KMS-11 (cell line): ENCODE measurements around the gene ETS2.

Experiments used
- H2AFZ ChIP-seq: fragments of 200-600 bp; sonication (generic); 2 replicates; pipeline ENCODE4 v1.6.1; 2016; ENCODE audit warnings: antibody characterized with exemption, mixed run types, low read depth
- H3K27ac ChIP-seq: fragments of 200-600 bp; sonication (generic); 2 replicates; pipeline ENCODE4 v1.6.1; 2016; ENCODE audit warnings: mild to moderate bottlenecking, mixed run types
- H3K27me3 ChIP-seq: fragments of 200-600 bp; sonication (generic); 2 replicates; pipeline ENCODE4 v1.6.1; 2017; ENCODE audit warnings: mild to moderate bottlenecking, low read depth, mixed run types, moderate library complexity; ENCODE audit not compliant: insufficient read depth
- H3K36me3 ChIP-seq: fragments of 200-600 bp; sonication (generic); 2 replicates; pipeline ENCODE4 v1.6.1; 2017; ENCODE audit warnings: mild to moderate bottlenecking, mixed run types; ENCODE audit not compliant: insufficient read depth
- H3K4me1 ChIP-seq: fragments of 200-600 bp; sonication (generic); 2 replicates; pipeline ENCODE4 v1.6.1; 2016; ENCODE audit warnings: mild to moderate bottlenecking, low read depth, mixed run types; ENCODE audit not compliant: poor library complexity, severe bottlenecking
- H3K4me2 ChIP-seq: fragments of 200-600 bp; sonication (generic); 2 replicates; pipeline ENCODE4 v1.7.0; 2016; ENCODE audit warnings: mild to moderate bottlenecking, mixed run types
- H3K4me3 ChIP-seq: fragments of 200-600 bp; sonication (generic); IDR thresholded peaks from 2 replicates; pipeline ENCODE4 v1.6.1; 2017; ENCODE audit warnings: low read depth, low read length, mixed read lengths; ENCODE audit not compliant: insufficient read depth
- H3K79me2 ChIP-seq: fragments of 200-600 bp; sonication (generic); 2 replicates; pipeline ENCODE4 v1.6.1; 2016; ENCODE audit warnings: low read depth, mixed run types; ENCODE audit not compliant: insufficient read depth
- H3K9ac ChIP-seq: fragments of 200-600 bp; sonication (generic); 2 replicates; pipeline ENCODE4 v1.6.1; 2016; ENCODE audit warnings: mild to moderate bottlenecking, mixed run types
- H4K20me1 ChIP-seq: fragments of 200-600 bp; sonication (generic); 2 replicates; pipeline ENCODE4 v1.6.1; 2016; ENCODE audit warnings: mild to moderate bottlenecking, mixed run types; ENCODE audit not compliant: insufficient read depth
- TF ChIP-seq, protein P1 (sequence below): fragments of 200-600 bp; sonication (generic); conservative IDR thresholded peaks from 2 replicates; pipeline ENCODE4 v1.6.1; 2017; ENCODE audit warnings: low read depth, mild to moderate bottlenecking, antibody characterized with exemption, low read length, moderate library complexity, mixed read lengths

Gene ETS2

DNA sequence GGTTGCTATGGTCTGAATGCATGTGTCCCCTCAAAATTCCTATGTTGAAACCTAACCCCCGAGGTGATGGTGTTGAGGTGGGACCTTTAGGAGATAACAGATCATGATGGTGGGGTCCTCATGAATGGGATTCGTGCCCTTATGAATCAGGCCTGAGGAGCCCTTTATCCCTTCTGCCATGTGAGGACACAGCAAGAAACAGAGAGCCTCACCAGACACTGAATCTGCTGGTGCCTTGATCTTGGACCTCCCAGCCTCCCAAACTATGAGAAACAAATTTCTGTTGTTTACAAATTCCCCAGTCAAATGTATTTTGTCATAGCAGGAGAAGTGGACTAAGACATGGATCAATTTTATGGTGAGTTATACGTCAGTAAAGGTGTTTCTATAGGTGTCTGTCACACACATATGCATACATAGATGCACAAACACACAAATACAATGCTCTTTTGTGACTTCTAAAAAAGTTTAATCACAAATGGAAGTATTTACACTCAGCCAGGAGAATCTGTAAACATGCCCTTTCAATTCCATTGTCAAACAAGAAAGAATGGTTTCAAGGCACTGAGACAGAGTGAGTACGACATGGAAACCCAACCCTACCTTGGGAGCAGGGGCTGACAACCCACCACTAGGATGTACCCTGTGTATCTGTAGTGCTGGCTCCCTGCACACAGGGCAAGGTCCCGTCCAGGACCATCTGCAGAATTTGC lies 5.5 kb upstream of the ETS2 start:
- Histone ChIP-seq H3K4me2 (no peak overlapping the region), H3K36me3 (no peaks in the 10 kb centered on the region), H3K79me2 (no peaks in the 10 kb centered on the region), H3K4me3 (no peak overlapping the region), H3K27ac (no peak overlapping the region), H3K4me1 (peaks cover 8% of the 10 kb centered on the region), H2AFZ (no peak overlapping the region), H3K9ac (no peak overlapping the region), H4K20me1 (no peaks in the 10 kb centered on the region), H3K27me3 (no peaks in the 10 kb centered on the region)
- TF ChIP-seq, protein P1, sequence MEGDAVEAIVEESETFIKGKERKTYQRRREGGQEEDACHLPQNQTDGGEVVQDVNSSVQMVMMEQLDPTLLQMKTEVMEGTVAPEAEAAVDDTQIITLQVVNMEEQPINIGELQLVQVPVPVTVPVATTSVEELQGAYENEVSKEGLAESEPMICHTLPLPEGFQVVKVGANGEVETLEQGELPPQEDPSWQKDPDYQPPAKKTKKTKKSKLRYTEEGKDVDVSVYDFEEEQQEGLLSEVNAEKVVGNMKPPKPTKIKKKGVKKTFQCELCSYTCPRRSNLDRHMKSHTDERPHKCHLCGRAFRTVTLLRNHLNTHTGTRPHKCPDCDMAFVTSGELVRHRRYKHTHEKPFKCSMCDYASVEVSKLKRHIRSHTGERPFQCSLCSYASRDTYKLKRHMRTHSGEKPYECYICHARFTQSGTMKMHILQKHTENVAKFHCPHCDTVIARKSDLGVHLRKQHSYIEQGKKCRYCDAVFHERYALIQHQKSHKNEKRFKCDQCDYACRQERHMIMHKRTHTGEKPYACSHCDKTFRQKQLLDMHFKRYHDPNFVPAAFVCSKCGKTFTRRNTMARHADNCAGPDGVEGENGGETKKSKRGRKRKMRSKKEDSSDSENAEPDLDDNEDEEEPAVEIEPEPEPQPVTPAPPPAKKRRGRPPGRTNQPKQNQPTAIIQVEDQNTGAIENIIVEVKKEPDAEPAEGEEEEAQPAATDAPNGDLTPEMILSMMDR = no peak

DNA sequence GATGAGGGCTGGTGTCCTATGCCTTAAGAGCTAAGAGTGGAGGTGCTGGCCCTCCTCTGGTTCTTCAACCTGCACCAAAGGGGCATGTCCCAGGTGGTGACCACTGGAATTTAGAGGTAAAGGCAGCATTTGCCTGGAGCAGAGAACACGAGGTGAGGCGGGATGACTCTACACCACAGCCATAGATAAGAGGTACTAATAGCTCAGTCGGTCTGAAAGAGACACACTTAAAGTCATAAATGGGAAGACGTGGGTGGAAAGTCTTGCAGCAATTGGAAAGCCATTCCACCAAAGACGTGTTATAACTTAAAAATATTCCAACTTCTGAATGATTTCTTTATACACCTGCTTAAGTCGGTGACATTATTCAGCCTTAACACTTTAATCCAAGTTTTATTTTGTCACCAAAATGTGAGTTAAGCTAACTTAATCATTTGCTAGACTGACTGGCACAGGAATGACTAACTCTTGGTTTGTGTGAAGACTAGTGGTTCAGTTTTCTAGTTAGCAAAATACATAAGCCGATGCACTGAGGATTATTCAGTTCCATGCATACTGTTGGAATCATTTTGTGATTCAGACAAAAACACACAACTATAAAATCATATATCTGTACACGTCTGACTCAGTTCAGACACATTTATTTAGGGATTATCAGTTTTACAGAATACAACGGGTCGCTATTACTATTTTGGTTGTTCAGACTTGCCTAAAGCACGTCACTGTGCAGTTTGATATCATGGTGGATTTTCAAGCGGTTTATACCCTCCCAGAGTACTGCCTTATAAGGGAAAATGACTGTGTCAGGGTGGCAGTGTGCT lies 4.6 kb upstream of the ETS2 start:
- H3K4me1 ChIP-seq = peaks cover 8% of the 10 kb centered on the region
- no peaks in the 10 kb centered on the region for H3K27me3 ChIP-seq
- no peak overlapping the region for H3K9ac ChIP-seq
- no peak overlapping the region for H3K4me2 ChIP-seq
- H3K36me3 ChIP-seq = no peaks in the 10 kb centered on the region
- TF ChIP-seq, protein P1 = no peak
- no peaks in the 10 kb centered on the region for H3K79me2 ChIP-seq
- no peak overlapping the region for H3K27ac ChIP-seq
- no peaks in the 10 kb centered on the region for H4K20me1 ChIP-seq
- no peak overlapping the region for H2AFZ ChIP-seq
- H3K4me3 ChIP-seq = no peak overlapping the region

DNA sequence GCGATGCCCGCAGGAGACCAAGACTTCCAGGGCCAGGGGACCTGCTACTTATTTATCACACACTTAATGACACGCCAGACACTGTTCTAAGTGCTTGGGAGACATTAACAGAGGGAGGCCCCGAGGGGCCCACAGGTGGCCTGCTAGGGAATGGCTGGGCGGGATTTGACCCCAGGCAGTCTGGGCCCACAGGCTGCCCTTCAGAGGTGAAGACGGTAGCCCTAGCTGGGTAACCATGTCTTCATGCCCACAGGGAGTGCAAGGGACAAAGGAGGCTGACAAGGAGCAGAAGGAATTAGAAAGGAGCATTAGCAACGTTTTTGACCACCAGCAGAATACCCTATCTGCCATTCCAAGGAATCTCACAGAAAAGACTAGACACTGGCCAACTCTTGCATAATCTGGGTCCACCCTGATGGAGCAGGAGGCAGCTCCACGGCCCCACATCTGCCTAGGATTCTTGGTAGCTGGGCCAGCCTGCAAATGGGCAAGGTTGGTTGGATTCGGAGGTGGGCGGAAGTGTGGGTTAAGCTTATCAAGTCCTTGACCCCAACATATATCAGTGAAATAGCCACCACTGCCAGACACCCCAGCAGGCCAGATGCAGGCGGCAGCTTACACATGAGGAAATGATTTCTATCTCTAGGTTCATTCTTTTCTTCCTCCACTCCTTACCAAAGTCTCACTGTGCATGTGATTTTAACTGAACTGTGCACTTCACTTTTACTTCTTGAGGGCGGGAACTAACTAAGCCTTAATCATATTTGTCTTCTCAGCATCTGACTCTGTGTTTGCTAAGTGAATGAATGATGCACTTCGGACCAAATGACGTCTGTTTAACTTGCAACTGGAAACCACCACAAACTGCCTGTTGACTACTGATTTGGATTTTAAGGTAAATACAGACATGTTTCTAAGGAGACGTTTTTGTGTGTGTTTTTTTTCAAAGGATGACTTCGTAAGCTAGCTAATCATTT lies 3.4 kb upstream of the ETS2 start:
- H3K4me2 ChIP-seq = no peak overlapping the region
- TF ChIP-seq, protein P1 = no peak
- no peak overlapping the region for H3K27ac ChIP-seq
- no peak overlapping the region for H2AFZ ChIP-seq
- H3K9ac ChIP-seq = no peak overlapping the region
- no peaks in the 10 kb centered on the region for H3K36me3 ChIP-seq
- no peaks in the 10 kb centered on the region for H3K27me3 ChIP-seq
- no peak overlapping the region for H3K4me3 ChIP-seq
- H3K4me1 ChIP-seq = peaks cover 14% of the 10 kb centered on the region
- H4K20me1 ChIP-seq = no peaks in the 10 kb centered on the region
- no peaks in the 10 kb centered on the region for H3K79me2 ChIP-seq

DNA sequence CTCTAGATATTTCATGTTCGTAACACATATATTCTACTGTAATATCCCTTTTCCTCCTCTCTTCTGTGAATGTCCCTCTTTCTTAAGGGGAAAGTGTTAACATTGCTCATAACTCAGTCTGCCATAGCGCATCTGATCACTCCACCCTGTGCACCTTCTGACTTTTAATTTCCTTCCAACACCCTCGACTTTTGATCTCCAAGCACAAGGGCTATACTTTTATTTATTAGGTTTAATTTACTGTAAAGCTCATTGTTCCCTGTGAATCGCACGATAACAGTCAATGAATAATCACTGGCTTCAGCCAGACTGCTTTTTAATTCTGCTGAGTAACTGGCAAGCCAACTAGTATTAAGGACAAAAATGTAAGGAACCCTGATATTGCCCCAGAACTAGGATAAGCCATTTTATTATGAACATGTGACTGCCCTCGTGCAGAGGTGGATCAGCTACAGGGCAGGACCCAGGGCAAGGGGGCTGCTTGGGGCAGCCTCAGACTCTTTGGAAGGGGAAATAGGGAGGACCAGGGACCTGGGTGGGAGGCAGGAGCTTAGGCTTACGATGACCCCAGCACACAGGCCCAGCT lies 2.6 kb upstream of the ETS2 start:
- TF ChIP-seq, protein P1 = no peak
- Histone ChIP-seq H3K36me3 (no peaks in the 10 kb centered on the region), H3K4me3 (no peak overlapping the region), H4K20me1 (no peaks in the 10 kb centered on the region), H3K27ac (no peak overlapping the region), H3K4me2 (no peak overlapping the region), H3K4me1 (peaks cover 14% of the 10 kb centered on the region), H3K27me3 (no peaks in the 10 kb centered on the region), H2AFZ (no peak overlapping the region), H3K79me2 (no peaks in the 10 kb centered on the region), H3K9ac (no peak overlapping the region)
